ENCODE data around the gene MPST. TPM values are rescaled to one million over a fixed set of nuclear protein-coding genes. Genes with fewer than 3 reads are reported as not detected.

MPST gene
- total RNA-seq, 1 donor from 2014 or later: 48.5 TPM

DNA sequence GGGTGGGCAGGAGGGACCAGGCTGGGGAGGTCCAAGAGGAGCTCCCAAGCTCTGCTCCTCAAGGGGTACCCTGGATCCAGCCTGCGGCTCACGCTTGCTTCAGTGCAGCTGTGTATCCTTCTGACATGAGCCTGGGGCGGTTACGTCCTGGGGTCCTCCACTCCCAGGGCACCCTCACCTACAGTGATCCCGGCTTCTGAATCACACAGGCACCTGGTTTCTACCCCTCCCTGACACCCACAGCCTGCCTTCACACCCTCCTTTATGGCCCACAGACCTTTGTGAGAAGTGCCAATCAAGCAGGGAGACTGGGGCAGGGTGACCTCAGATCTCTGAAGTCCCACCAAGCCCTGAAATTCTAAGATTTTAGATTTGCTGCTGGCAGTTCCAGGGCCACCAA, 1.5 kb downstream of the MPST start:
- H3K27me3 ChIP-seq (ENCODE audit: control insufficient read depth in 3 of 3, insufficient read depth in 3 of 3, low read length in 3 of 3): no peaks in the 10 kb centered on the region
- H3K36me3 ChIP-seq (ENCODE audit: control insufficient read depth in 3 of 3, insufficient read depth in 3 of 3, low read length in 3 of 3): peaks cover 12 to 30% (median 18%) of the 10 kb centered on the region in 3 donors
- H3K9me3 ChIP-seq (ENCODE audit: control insufficient read depth in 3 of 3, low read length in 3 of 3): no peaks in the 10 kb centered on the region
- no peak overlapping the region for H3K27ac ChIP-seq (ENCODE audit: low read depth, low read length)
- H3K4me3 ChIP-seq (ENCODE audit: low read length in 3 of 3): no peak overlapping the region
- peaks cover 24 to 58% (median 50%) of the 10 kb centered on the region in 3 donors for H3K4me1 ChIP-seq (ENCODE audit: control insufficient read depth in 3 of 3, insufficient read depth in 3 of 3, low read length in 3 of 3)
- H3K9ac ChIP-seq (ENCODE audit: low read depth in 1 of 3, low read length in 3 of 3): no peak overlapping the region

DNA sequence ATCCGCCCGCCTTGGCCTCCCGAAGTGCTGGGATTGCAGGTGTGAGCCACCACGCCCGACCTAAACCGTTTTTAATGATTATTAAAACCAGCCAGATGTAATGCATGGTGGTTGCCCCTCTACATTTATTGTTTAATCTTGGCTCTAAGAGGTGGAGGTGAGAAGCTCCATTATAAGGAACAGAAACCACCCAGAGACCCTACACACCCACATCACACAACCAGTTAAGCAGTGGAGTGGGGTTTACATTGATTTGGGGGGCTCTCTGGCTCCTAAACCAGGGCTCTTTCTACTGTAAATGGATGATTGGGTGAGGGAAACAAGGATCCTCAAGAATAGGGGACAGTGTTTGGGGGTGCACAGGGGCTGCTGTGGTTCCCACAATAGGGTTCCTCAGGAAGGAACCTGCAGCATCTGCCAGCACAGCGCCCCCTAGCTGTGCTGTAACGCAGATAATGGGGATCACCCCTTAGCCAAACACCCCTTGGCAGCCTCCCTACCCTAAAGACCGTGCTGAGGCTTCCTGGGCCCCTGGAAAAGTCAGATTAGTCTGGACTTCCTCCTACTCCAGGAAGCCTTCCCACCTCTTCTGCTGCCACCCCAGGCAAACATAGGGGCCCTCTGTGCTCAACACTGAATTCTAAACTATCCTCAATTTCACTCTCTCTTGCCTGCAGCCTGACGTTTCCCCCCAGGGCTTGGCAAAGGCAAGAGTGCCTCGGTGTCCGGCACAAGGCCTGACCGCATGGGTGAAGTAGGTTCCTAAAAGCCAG, 2.4 kb downstream of the MPST start:
- H3K4me3 ChIP-seq (ENCODE audit: low read length in 3 of 3): no peak overlapping the region
- H3K27ac ChIP-seq (ENCODE audit: low read depth, low read length): no peak overlapping the region
- H3K9me3 ChIP-seq (ENCODE audit: control insufficient read depth in 3 of 3, low read length in 3 of 3): no peaks in the 10 kb centered on the region
- H3K4me1 ChIP-seq (ENCODE audit: control insufficient read depth in 3 of 3, insufficient read depth in 3 of 3, low read length in 3 of 3): peaks cover 22 to 51% (median 45%) of the 10 kb centered on the region in 3 donors
- H3K9ac ChIP-seq (ENCODE audit: low read depth in 1 of 3, low read length in 3 of 3): peak overlapping the region in 1 of 3 donors; percentile 50
- H3K36me3 ChIP-seq (ENCODE audit: control insufficient read depth in 3 of 3, insufficient read depth in 3 of 3, low read length in 3 of 3): peaks cover 19 to 32% (median 23%) of the 10 kb centered on the region in 3 donors
- H3K27me3 ChIP-seq (ENCODE audit: control insufficient read depth in 3 of 3, insufficient read depth in 3 of 3, low read length in 3 of 3): no peaks in the 10 kb centered on the region

DNA sequence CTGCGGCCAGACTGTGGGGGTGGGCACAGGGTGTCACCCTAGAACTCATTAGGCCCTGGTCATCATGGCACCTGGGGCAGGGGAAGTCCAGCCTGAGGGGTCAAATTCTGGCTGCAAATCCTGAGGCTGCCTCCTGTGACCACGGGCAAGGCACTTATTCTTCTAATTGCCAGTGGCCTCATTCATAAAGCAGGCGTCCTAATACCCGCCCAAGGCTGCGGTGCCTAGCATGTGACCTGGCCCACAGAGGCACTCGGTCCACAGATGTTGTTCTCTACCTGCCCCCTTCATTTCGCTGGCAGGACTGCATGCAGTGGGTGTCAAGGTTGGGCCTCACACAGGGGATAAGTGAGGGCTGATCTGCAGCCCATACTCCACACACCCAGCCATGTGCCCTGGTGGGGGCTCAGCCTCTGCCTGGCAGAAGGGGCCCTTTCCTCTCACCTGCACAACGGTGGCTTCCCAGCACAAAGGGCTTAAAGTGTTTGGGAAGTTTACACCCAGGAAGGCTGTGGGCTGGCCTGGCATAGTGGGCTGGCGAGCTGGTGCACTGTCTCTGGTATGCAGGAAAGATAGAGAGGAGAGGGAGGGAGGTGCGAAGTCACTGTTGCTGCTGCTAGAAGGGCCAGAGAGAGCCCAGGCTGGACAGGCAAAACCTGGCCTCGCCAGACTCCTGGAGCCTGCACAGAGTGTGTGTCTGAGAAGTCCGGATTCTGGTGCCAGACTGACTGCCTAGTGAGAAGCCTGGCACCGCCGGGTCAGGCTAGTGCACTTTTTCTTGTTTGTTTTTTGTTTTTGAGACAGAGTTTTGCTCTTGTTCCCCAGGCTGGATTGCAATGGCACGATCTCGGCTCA, 3.2 kb downstream of the MPST start:
- Histone ChIP-seq H3K9me3 (ENCODE audit: control insufficient read depth in 3 of 3, low read length in 3 of 3) (no peaks in the 10 kb centered on the region), H3K9ac (ENCODE audit: low read depth in 1 of 3, low read length in 3 of 3) (peak overlapping the region in 1 of 3 donors; percentile 50), H3K4me3 (ENCODE audit: low read length in 3 of 3) (no peak overlapping the region), H3K4me1 (ENCODE audit: control insufficient read depth in 3 of 3, insufficient read depth in 3 of 3, low read length in 3 of 3) (peaks cover 22 to 43% (median 37%) of the 10 kb centered on the region in 3 donors), H3K36me3 (ENCODE audit: control insufficient read depth in 3 of 3, insufficient read depth in 3 of 3, low read length in 3 of 3) (peaks cover 25 to 33% (median 26%) of the 10 kb centered on the region in 3 donors), H3K27me3 (ENCODE audit: control insufficient read depth in 3 of 3, insufficient read depth in 3 of 3, low read length in 3 of 3) (no peaks in the 10 kb centered on the region), H3K27ac (ENCODE audit: low read depth, low read length) (no peak overlapping the region)

DNA sequence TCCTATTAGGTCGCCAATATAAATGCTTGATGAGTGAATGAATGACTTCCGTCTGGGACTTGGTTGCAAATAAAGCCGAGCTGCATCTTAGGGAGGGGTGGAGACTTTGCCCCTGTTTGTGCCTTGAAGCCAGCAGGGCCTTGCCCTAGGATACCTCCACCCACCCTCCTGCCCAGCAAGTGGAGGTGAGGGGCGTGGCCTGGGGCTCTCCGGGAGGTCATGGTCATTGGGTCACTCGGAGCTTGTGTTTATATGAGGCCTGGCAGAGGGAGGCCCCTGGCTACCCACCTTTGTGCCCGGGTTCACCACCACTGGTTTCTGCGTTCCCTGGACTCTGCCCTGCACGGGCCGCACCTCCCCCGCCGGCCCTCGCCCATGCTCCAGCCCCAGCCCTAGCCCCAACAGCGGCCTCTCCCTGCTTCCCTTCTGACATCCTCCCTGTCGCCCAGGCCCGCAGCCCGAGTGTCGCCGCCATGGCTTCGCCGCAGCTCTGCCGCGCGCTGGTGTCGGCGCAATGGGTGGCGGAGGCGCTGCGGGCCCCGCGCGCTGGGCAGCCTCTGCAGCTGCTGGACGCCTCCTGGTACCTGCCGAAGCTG, 4.3 kb downstream of the MPST start:
- H3K9me3 ChIP-seq (ENCODE audit: control insufficient read depth in 3 of 3, low read length in 3 of 3): no peaks in the 10 kb centered on the region

DNA sequence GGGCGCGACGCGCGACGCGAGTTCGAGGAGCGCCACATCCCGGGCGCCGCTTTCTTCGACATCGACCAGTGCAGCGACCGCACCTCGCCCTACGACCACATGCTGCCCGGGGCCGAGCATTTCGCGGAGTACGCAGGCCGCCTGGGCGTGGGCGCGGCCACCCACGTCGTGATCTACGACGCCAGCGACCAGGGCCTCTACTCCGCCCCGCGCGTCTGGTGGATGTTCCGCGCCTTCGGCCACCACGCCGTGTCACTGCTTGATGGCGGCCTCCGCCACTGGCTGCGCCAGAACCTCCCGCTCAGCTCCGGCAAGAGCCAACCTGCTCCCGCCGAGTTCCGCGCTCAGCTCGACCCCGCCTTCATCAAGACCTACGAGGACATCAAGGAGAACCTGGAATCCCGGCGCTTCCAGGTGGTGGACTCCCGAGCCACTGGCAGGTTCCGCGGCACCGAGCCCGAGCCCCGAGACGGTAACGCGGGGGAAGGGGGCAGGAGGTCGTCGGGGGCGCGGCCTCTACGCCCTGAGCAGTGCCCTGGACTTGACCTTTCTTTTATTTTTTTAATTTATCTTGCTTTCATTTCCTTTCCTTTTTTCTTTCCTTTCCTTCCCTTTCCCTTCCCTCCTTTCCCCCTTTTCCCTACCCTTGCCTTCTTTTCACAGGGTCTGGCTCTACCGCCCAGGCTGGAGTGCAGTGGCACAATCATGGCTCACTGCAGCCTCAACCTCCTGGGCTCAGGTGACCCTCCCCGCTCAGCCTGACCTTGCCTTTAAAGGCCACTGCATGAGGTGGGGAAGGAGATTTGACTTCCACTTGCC, 5.0 kb downstream of the MPST start:
- no peak overlapping the region for H3K9ac ChIP-seq (ENCODE audit: low read depth in 1 of 3, low read length in 3 of 3)
- H3K9me3 ChIP-seq (ENCODE audit: control insufficient read depth in 3 of 3, low read length in 3 of 3): no peaks in the 10 kb centered on the region
- no peak overlapping the region for H3K27ac ChIP-seq (ENCODE audit: low read depth, low read length)
- peaks cover 13 to 30% (median 26%) of the 10 kb centered on the region in 3 donors for H3K4me1 ChIP-seq (ENCODE audit: control insufficient read depth in 3 of 3, insufficient read depth in 3 of 3, low read length in 3 of 3)
- H3K4me3 ChIP-seq (ENCODE audit: low read length in 3 of 3): no peak overlapping the region
- H3K27me3 ChIP-seq (ENCODE audit: control insufficient read depth in 3 of 3, insufficient read depth in 3 of 3, low read length in 3 of 3): no peaks in the 10 kb centered on the region
- H3K36me3 ChIP-seq (ENCODE audit: control insufficient read depth in 3 of 3, insufficient read depth in 3 of 3, low read length in 3 of 3): peaks cover 32 to 42% (median 38%) of the 10 kb centered on the region in 3 donors

More for the DNA sequence above, 4.3 kb downstream of the MPST start:
- peaks cover 13 to 32% (median 26%) of the 10 kb centered on the region in 3 donors for H3K4me1 ChIP-seq (ENCODE audit: control insufficient read depth in 3 of 3, insufficient read depth in 3 of 3, low read length in 3 of 3)
- no peak overlapping the region for H3K9ac ChIP-seq (ENCODE audit: low read depth in 1 of 3, low read length in 3 of 3)
- no peaks in the 10 kb centered on the region for H3K27me3 ChIP-seq (ENCODE audit: control insufficient read depth in 3 of 3, insufficient read depth in 3 of 3, low read length in 3 of 3)
- peaks cover 26 to 35% (median 32%) of the 10 kb centered on the region in 3 donors for H3K36me3 ChIP-seq (ENCODE audit: control insufficient read depth in 3 of 3, insufficient read depth in 3 of 3, low read length in 3 of 3)
- no peak overlapping the region for H3K27ac ChIP-seq (ENCODE audit: low read depth, low read length)
- no peak overlapping the region for H3K4me3 ChIP-seq (ENCODE audit: low read length in 3 of 3)

DNA sequence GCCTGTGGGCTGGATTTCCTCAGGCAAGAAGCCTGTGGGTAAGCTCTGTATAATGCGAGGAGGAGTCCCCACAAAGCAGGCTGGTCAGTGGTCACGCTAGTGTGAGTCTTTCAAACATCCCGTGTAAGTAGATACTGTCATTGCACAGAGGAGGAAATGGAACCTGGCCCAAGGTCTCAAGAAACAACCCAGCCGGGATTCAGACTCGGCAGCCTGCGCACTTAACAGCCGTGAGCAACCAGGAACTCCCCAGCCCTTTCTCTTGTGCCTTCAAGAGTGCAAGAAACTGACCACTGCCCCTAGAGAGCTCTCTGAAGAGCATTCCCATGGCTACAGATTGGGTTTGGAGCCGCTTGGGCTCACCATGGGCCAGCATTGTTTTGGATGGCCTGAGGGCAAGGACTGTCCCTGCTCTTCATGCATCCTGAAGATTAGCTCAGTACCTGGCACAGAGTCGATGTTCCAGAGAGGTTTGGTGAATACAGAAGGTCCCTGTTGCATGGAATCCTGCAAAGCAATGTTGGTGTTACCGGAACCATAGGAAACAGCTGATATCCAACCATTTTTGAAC, 6.0 kb downstream of the MPST start:
- Histone ChIP-seq H3K27me3 (ENCODE audit: control insufficient read depth in 3 of 3, insufficient read depth in 3 of 3, low read length in 3 of 3) (no peaks in the 10 kb centered on the region), H3K27ac (ENCODE audit: low read depth, low read length) (no peak overlapping the region), H3K4me1 (ENCODE audit: control insufficient read depth in 3 of 3, insufficient read depth in 3 of 3, low read length in 3 of 3) (peaks cover 7 to 24% (median 19%) of the 10 kb centered on the region in 3 donors), H3K36me3 (ENCODE audit: control insufficient read depth in 3 of 3, insufficient read depth in 3 of 3, low read length in 3 of 3) (peaks cover 37 to 42% (median 38%) of the 10 kb centered on the region in 3 donors), H3K9me3 (ENCODE audit: control insufficient read depth in 3 of 3, low read length in 3 of 3) (no peaks in the 10 kb centered on the region), H3K4me3 (ENCODE audit: low read length in 3 of 3) (no peak overlapping the region), H3K9ac (ENCODE audit: low read depth in 1 of 3, low read length in 3 of 3) (peak overlapping the region in 1 of 3 donors; percentile 27)

DNA sequence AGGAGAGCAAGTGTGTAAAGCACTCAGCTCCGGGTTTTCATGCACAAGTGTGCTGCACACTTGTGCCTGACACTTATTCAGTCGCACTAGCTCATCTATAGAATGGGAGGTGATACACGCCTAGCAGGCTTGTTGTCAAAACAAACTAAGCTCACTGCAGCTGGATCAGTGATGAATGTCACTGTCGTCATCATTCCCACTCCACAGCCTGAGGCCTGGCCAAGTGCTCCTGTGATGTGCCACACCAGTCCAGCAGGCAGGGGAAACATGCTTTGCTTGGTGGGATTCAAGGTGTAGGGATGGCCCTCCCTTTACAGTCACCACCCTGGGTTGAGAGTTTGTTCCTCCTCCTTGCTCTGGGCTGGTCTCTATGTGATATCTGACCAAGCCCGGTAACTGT, 6.8 kb downstream of the MPST start:
- Histone ChIP-seq H3K4me1 (ENCODE audit: control insufficient read depth in 3 of 3, insufficient read depth in 3 of 3, low read length in 3 of 3) (peaks cover 6 to 18% (median 15%) of the 10 kb centered on the region in 3 donors), H3K36me3 (ENCODE audit: control insufficient read depth in 3 of 3, insufficient read depth in 3 of 3, low read length in 3 of 3) (peaks cover 38 to 42% (median 39%) of the 10 kb centered on the region in 3 donors), H3K9ac (ENCODE audit: low read depth in 1 of 3, low read length in 3 of 3) (peak overlapping the region in 1 of 3 donors; percentile 40), H3K9me3 (ENCODE audit: control insufficient read depth in 3 of 3, low read length in 3 of 3) (no peaks in the 10 kb centered on the region), H3K4me3 (ENCODE audit: low read length in 3 of 3) (no peak overlapping the region), H3K27ac (ENCODE audit: low read depth, low read length) (no peak overlapping the region), H3K27me3 (ENCODE audit: control insufficient read depth in 3 of 3, insufficient read depth in 3 of 3, low read length in 3 of 3) (no peaks in the 10 kb centered on the region)

DNA sequence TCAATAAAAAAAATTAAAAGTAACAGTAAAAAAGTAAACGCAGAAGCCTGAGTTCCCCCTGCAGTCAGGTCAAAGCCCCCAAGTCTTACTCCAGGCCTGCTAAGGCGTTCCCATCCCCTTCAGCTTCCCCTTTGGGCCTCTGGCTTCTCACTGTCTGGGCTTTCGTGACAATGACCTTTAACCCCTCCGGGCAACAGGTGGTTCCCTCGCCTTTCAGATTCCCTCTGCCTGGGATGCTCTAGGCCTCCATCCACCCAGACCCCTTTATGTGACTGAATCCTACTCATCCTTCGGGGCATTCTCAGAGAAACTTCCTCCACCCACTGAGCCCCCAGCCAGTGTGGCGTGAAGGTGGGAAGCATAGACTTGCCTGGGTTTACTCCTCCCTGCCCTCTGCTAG, 8.0 kb downstream of the MPST start:
- H3K4me1 ChIP-seq (ENCODE audit: control insufficient read depth in 3 of 3, insufficient read depth in 3 of 3, low read length in 3 of 3): peaks cover 0 to 9% (median 5%) of the 10 kb centered on the region in 3 donors
- no peak overlapping the region for H3K27ac ChIP-seq (ENCODE audit: low read depth, low read length)
- H3K27me3 ChIP-seq (ENCODE audit: control insufficient read depth in 3 of 3, insufficient read depth in 3 of 3, low read length in 3 of 3): no peaks in the 10 kb centered on the region
- H3K4me3 ChIP-seq (ENCODE audit: low read length in 3 of 3): no peak overlapping the region
- H3K36me3 ChIP-seq (ENCODE audit: control insufficient read depth in 3 of 3, insufficient read depth in 3 of 3, low read length in 3 of 3): peaks cover 38 to 42% (median 39%) of the 10 kb centered on the region in 3 donors
- no peak overlapping the region for H3K9ac ChIP-seq (ENCODE audit: low read depth in 1 of 3, low read length in 3 of 3)
- H3K9me3 ChIP-seq (ENCODE audit: control insufficient read depth in 3 of 3, low read length in 3 of 3): no peaks in the 10 kb centered on the region
